GM12874 (cell line): ENCODE measurements around the gene SPATA13.

Source experiments
- TF ChIP-seq, protein P1 (sequence below): IDR thresholded peaks from 2 replicates; pipeline ENCODE4 v1.5.1; 2011; ENCODE audit warnings: low read depth, mild to moderate bottlenecking, control low read depth, low read length, moderate library complexity; ENCODE audit not compliant: insufficient read depth

SPATA13 gene

GRCh38 chr13:24181991-24182702 lies 21.6 kb downstream of the SPATA13 start:
- TF ChIP-seq, protein P1, sequence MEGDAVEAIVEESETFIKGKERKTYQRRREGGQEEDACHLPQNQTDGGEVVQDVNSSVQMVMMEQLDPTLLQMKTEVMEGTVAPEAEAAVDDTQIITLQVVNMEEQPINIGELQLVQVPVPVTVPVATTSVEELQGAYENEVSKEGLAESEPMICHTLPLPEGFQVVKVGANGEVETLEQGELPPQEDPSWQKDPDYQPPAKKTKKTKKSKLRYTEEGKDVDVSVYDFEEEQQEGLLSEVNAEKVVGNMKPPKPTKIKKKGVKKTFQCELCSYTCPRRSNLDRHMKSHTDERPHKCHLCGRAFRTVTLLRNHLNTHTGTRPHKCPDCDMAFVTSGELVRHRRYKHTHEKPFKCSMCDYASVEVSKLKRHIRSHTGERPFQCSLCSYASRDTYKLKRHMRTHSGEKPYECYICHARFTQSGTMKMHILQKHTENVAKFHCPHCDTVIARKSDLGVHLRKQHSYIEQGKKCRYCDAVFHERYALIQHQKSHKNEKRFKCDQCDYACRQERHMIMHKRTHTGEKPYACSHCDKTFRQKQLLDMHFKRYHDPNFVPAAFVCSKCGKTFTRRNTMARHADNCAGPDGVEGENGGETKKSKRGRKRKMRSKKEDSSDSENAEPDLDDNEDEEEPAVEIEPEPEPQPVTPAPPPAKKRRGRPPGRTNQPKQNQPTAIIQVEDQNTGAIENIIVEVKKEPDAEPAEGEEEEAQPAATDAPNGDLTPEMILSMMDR, result no peak

GRCh38 chr13:24182703-24183081 lies 22.2 kb downstream of the SPATA13 start:
- TF ChIP-seq, protein P1, result no peak

DNA sequence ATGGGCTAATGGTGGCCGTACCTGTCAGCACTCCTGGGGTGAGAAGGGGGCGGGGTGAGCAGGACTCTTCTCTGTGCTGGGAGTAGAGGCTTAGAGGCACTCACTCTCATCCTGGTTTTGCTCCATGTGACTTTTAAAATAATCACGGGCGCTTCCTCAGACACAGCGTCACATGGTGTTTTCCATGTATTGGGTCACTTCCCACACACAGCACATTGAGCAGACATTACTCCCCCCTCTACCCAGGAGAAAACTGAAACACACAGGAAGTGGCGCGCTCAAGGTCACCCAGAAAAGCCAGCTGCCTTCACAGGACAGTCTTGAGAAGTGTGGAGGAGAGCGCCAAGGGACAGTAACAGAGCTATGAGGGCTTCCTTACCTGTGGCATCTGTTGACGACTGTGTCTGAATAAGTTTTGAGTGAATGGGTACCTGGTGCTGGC lies 23.2 kb downstream of the SPATA13 start:
- TF ChIP-seq, protein P1, result no peak

GRCh38 chr13:24184265-24184841 lies 23.8 kb downstream of the SPATA13 start:
- TF ChIP-seq, protein P1, result no peak

DNA sequence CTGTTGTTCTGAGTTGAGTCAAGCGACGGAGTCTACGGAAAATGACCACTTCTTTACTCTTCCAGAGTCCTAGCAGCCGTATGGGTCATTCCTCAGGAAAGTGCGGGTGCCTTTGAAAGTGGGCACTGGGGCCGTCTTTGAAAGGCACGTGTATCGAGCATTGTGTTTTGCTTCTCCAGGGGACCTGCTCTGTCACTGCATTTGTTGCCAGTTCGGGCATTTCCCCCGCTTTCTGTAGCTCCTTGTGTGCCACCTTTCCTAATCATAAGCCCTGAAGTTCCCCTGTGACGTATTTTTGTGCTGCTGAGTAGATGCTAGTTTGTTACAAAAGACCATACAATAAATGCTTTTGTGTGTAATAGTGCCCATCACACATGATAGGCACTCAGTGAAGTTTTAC lies 24.4 kb downstream of the SPATA13 start:
- TF ChIP-seq, protein P1, result no peak

- TF ChIP-seq, protein P1, result no peak
These were observed 25.2 kb downstream of the SPATA13 start for GRCh38 chr13:24185591-24186232.

- TF ChIP-seq, protein P1, result no peak
These were observed 26.7 kb downstream of the SPATA13 start for GRCh38 chr13:24187185-24187584.
